Immature natural killer cell (primary cell): ENCODE measurements around the gene CSNK1G3. TPM values are rescaled to one million over a fixed set of nuclear protein-coding genes. Genes with fewer than 3 reads are reported as not detected.

Experiments used
- DNase-seq, 3 donors: peaks; one replicate each; pipeline ENCODE4 v3.0.0; 2022; ENCODE audit warnings: mixed read lengths in 1 of 3
- H3K27ac Mint-ChIP-seq, 6 donors: one replicate each; pipeline ENCODE4 v1.8.0; 2020; ENCODE audit warnings: mixed read lengths in 6 of 6, mild to moderate bottlenecking in 5 of 6, inconsistent platforms in 4 of 6, moderate library complexity in 3 of 6
- H3K27me3 Mint-ChIP-seq, 3 donors: one replicate each; pipeline ENCODE4 v1.8.0; 2020 to 2021; ENCODE audit warnings: low read depth in 3 of 3, mild to moderate bottlenecking in 3 of 3, mixed read lengths in 3 of 3, moderate library complexity in 3 of 3, inconsistent platforms in 1 of 3
- H3K36me3 Mint-ChIP-seq, 3 donors: one replicate each; pipeline ENCODE4 v1.8.0; 2020; ENCODE audit warnings: mixed read lengths in 3 of 3, inconsistent platforms in 2 of 3, mild to moderate bottlenecking in 2 of 3
- H3K4me1 Mint-ChIP-seq, 2 donors: one replicate each; pipeline ENCODE4 v1.8.0; 2020; ENCODE audit warnings: inconsistent platforms in 2 of 2, mild to moderate bottlenecking in 2 of 2, mixed read lengths in 2 of 2, moderate library complexity in 1 of 2
- H3K4me3 Mint-ChIP-seq, 5 donors: one replicate each; pipeline ENCODE4 v1.8.0; 2020; ENCODE audit warnings: mild to moderate bottlenecking in 5 of 5, mixed read lengths in 5 of 5, inconsistent platforms in 3 of 5, moderate library complexity in 3 of 5
- H3K9me3 Mint-ChIP-seq, 6 donors: one replicate each; pipeline ENCODE4 v1.8.0; 2020; ENCODE audit warnings: mild to moderate bottlenecking in 6 of 6, mixed read lengths in 6 of 6, inconsistent platforms in 4 of 6, moderate library complexity in 3 of 6
- polyA plus RNA-seq, 3 donors: library from polyadenylated mRNA; unstranded; fragments of 300-500 nt; fragmentation: Illumina TruSeq; gene quantifications; one replicate each; pipeline ENCODE4 v1.2.3, GENCODE V29; 2021

Gene CSNK1G3
- polyA plus RNA-seq, 3 donors from 2014 or later, result 28.7 to 44.9 (median 36.2) TPM

- Mint-ChIP-seq H3K9me3 (no peaks in the 10 kb centered on the region), H3K27ac (peak overlapping the region in 1 of 6 donors; percentile 49), H3K36me3 (peaks cover 4 to 10% (median 8%) of the 10 kb centered on the region in 3 donors), H3K4me3 (no peak overlapping the region), H3K4me1 (peaks cover 20 to 43% of the 10 kb centered on the region in 2 donors), H3K27me3 (peaks cover 0 to 3% (median 0%) of the 10 kb centered on the region in 3 donors)
- no peak for DNase-seq
Measured at GRCh38 chr5:123554601-123555000, 42.6 kb downstream of the CSNK1G3 start.

DNA sequence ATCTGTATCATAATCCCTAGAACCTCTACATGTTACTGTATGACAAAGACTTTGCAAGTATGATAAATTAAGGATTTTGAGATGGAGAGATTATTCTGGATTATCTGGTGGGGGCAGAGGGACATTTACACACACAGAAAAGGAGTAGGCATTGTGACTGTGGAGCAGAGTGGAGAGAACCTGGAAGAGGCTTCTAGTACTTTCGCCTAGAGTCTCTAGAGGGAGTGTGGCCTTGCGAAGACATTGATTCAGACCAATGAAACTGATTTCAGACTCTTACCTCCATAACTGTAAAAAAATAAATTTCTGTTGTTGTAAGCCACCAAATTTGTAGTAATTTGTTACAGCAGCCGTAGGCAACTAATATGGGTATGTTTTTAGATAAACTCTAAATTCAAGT, 45.9 kb downstream of the CSNK1G3 start:
- H3K27me3 Mint-ChIP-seq, result peaks cover 0 to 3% (median 0%) of the 10 kb centered on the region in 3 donors
- H3K4me3 Mint-ChIP-seq, result no peak overlapping the region
- peak overlapping the region in 1 of 6 donors; percentile 0 for H3K27ac Mint-ChIP-seq
- no peaks in the 10 kb centered on the region for H3K9me3 Mint-ChIP-seq
- H3K4me1 Mint-ChIP-seq, result peaks cover 12 to 36% of the 10 kb centered on the region in 2 donors
- no peak for DNase-seq
- peaks cover 4 to 15% (median 10%) of the 10 kb centered on the region in 3 donors for H3K36me3 Mint-ChIP-seq

- peaks cover 20 to 44% of the 10 kb centered on the region in 2 donors for H3K4me1 Mint-ChIP-seq
- H3K27ac Mint-ChIP-seq, result peak overlapping the region in 2 of 6 donors; percentile 2 to 19
- H3K36me3 Mint-ChIP-seq, result peaks cover 4 to 15% (median 10%) of the 10 kb centered on the region in 3 donors
- H3K4me3 Mint-ChIP-seq, result no peak overlapping the region
- DNase-seq, result no peak
- peaks cover 0 to 3% (median 0%) of the 10 kb centered on the region in 3 donors for H3K27me3 Mint-ChIP-seq
- no peaks in the 10 kb centered on the region for H3K9me3 Mint-ChIP-seq
Measured at GRCh38 chr5:123558762-123559433, 46.9 kb downstream of the CSNK1G3 start.

- no peak for DNase-seq
- Mint-ChIP-seq H3K9me3 (no peaks in the 10 kb centered on the region), H3K36me3 (peaks cover 4 to 15% (median 10%) of the 10 kb centered on the region in 3 donors), H3K4me1 (peaks cover 24 to 44% of the 10 kb centered on the region in 2 donors), H3K27me3 (no peaks in the 10 kb centered on the region), H3K4me3 (no peak overlapping the region), H3K27ac (peak overlapping the region in 1 of 6 donors; percentile 19)
Measured at GRCh38 chr5:123559434-123559775, 47.4 kb downstream of the CSNK1G3 start.

- peak overlapping the region in 1 of 6 donors; percentile 41 for H3K27ac Mint-ChIP-seq
- peaks cover 4 to 19% (median 9%) of the 10 kb centered on the region in 3 donors for H3K36me3 Mint-ChIP-seq
- H3K9me3 Mint-ChIP-seq, result no peaks in the 10 kb centered on the region
- no peaks in the 10 kb centered on the region for H3K27me3 Mint-ChIP-seq
- peaks cover 33 to 43% of the 10 kb centered on the region in 2 donors for H3K4me1 Mint-ChIP-seq
- DNase-seq, result no peak
- no peak overlapping the region for H3K4me3 Mint-ChIP-seq
Measured at GRCh38 chr5:123561230-123561629, 49.3 kb downstream of the CSNK1G3 start.

DNA sequence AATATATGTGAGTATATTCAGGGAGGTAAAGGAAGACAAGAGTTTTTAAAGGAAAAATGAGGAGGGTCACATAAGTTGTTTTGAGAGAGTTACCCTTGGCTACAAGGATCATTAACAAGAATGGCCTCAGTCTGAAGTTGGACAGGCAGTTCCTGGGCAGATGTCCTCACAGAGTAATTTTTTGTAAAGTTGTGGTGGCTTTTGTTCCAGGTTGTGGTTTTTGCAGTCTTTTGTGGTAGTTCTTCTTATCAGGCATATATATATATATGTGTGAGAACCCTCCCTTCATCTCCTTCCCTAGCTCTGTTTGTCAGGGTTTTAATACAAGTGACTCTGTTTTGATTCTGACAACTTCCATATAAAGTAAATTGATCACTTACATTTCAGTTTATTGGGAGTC, 60.0 kb downstream of the CSNK1G3 start:
- Mint-ChIP-seq H3K36me3 (peaks cover 0 to 18% (median 5%) of the 10 kb centered on the region in 3 donors), H3K27ac (peak overlapping the region; percentile 9 to 89 (median 78)), H3K4me3 (peak overlapping the region; percentile 44 to 74 (median 59)), H3K27me3 (peaks cover 0 to 1% (median 0%) of the 10 kb centered on the region in 3 donors), H3K4me1 (peaks cover 36 to 50% of the 10 kb centered on the region in 2 donors), H3K9me3 (peaks cover 0 to under 1% (median 0%) of the 10 kb centered on the region in 6 donors)
- peak; percentile 32 to 37 (median 37) for DNase-seq

DNA sequence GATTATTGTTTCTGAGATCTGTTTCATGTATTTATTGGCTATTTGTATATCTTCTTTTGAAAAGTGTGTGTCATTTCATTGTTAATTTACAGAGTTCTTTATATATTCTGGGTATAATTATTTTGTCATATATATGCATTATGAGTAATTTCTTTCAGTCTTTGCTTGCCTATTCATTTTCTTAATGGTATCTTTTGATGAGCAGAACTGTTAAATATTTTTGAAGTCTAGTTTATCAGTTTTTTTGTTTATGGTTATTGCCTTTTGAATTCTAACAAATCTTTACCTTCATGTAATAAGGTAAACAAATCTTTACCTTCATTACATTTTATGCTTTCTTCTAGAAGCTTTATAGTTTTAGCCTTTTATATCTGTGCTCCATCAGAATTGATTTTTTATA, 66.4 kb downstream of the CSNK1G3 start:
- peak overlapping the region in 1 of 6 donors; percentile 8 for H3K27ac Mint-ChIP-seq
- H3K4me3 Mint-ChIP-seq, result no peak overlapping the region
- no peaks in the 10 kb centered on the region for H3K9me3 Mint-ChIP-seq
- H3K4me1 Mint-ChIP-seq, result peaks cover 6 to 7% of the 10 kb centered on the region in 2 donors
- H3K36me3 Mint-ChIP-seq, result peaks cover 13 to 32% (median 19%) of the 10 kb centered on the region in 3 donors
- DNase-seq, result no peak
- no peaks in the 10 kb centered on the region for H3K27me3 Mint-ChIP-seq

GRCh38 chr5:123579410-123579809, 67.4 kb downstream of the CSNK1G3 start:
- peaks cover 13 to 32% (median 19%) of the 10 kb centered on the region in 3 donors for H3K36me3 Mint-ChIP-seq
- H3K27me3 Mint-ChIP-seq, result no peaks in the 10 kb centered on the region
- H3K4me3 Mint-ChIP-seq, result no peak overlapping the region
- H3K27ac Mint-ChIP-seq, result no peak overlapping the region
- no peak for DNase-seq
- no peaks in the 10 kb centered on the region for H3K9me3 Mint-ChIP-seq
- peaks cover 0 to 2% of the 10 kb centered on the region in 2 donors for H3K4me1 Mint-ChIP-seq

- no peak overlapping the region for H3K27ac Mint-ChIP-seq
- no peaks in the 10 kb centered on the region for H3K27me3 Mint-ChIP-seq
- H3K9me3 Mint-ChIP-seq, result no peaks in the 10 kb centered on the region
- H3K4me3 Mint-ChIP-seq, result no peak overlapping the region
- peaks cover 0 to 7% of the 10 kb centered on the region in 2 donors for H3K4me1 Mint-ChIP-seq
- DNase-seq, result no peak
- peaks cover 15 to 18% (median 17%) of the 10 kb centered on the region in 3 donors for H3K36me3 Mint-ChIP-seq
Measured at GRCh38 chr5:123582550-123583285, 70.7 kb downstream of the CSNK1G3 start.

DNA sequence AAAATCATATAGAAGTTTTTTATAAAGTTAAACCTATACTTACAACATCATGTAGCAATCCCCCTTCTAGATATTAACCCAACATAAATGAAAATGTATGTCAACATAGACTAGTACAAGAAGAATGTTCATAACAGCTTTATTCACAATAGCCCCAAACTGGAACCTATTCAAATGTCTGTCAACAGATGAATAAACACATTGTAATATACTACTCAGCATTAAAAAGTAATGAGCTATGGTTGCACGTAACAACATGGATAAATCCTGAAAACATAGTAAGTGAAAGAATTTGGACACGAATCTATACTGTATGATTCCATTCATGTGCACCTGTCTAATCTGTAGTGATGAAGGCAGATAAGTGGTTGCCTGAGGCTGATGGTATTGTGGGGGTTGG, 73.9 kb downstream of the CSNK1G3 start:
- peaks cover 3 to 16% (median 7%) of the 10 kb centered on the region in 3 donors for H3K36me3 Mint-ChIP-seq

DNA sequence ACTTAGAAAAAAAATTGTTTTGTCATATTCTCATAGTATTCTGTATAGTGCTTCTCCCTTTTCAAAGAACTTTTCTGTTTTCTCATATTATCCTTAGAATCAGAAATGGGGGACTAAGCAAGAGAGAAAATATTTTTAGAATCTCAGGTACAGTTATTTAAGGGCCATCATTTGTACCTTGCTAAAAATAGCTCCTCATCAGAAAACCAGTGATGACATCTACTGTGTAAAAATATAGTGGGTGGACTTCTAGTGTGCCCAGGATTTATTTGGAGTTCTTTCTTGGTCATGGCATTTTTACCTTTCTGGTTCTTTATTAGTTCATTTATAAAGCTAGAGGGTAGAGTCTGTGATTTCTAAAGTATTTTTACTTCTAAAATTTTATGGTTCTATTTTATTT, 82.5 kb downstream of the CSNK1G3 start:
- peaks cover 2 to 10% of the 10 kb centered on the region in 2 donors for H3K4me1 Mint-ChIP-seq
- H3K27me3 Mint-ChIP-seq, result no peaks in the 10 kb centered on the region
- DNase-seq, result no peak
- H3K4me3 Mint-ChIP-seq, result no peak overlapping the region
- no peaks in the 10 kb centered on the region for H3K9me3 Mint-ChIP-seq
- peak overlapping the region in 2 of 6 donors; percentile 3 to 39 for H3K27ac Mint-ChIP-seq
- peaks cover 18 to 39% (median 22%) of the 10 kb centered on the region in 3 donors for H3K36me3 Mint-ChIP-seq

More for the DNA sequence above, 73.9 kb downstream of the CSNK1G3 start:
- no peak for DNase-seq
- H3K9me3 Mint-ChIP-seq, result no peaks in the 10 kb centered on the region
- no peak overlapping the region for H3K27ac Mint-ChIP-seq
- H3K4me1 Mint-ChIP-seq, result peaks cover 5 to 15% of the 10 kb centered on the region in 2 donors
- H3K27me3 Mint-ChIP-seq, result no peaks in the 10 kb centered on the region
- H3K4me3 Mint-ChIP-seq, result no peak overlapping the region

DNA sequence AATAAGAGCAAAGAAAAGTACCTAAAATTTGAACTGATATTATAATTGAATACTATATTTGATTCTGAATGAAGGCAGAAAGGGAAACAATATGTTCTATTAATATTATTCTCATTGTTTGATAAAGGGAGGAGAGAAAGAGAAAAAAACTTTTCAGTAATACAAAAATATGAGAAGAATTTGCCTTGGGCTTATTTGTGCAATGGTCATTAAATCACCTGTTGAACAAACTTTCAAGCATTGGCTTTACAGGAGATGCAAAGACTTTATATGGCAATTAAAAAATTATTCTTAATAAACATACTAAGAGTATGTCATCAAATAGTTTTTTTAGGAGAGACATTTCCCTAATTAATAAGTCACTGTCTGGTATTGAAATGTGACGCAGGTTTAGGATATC, 85.0 kb downstream of the CSNK1G3 start:
- no peaks in the 10 kb centered on the region for H3K27me3 Mint-ChIP-seq
- H3K36me3 Mint-ChIP-seq, result peaks cover 15 to 35% (median 20%) of the 10 kb centered on the region in 3 donors
- peaks cover 0 to 6% of the 10 kb centered on the region in 2 donors for H3K4me1 Mint-ChIP-seq
- no peaks in the 10 kb centered on the region for H3K9me3 Mint-ChIP-seq
- no peak overlapping the region for H3K4me3 Mint-ChIP-seq
- no peak overlapping the region for H3K27ac Mint-ChIP-seq
- DNase-seq, result no peak

GRCh38 chr5:123598028-123598689, 86.2 kb downstream of the CSNK1G3 start:
- Mint-ChIP-seq H3K27ac (peak overlapping the region in 1 of 6 donors; percentile 5), H3K4me1 (peaks cover 0 to 6% of the 10 kb centered on the region in 2 donors), H3K27me3 (no peaks in the 10 kb centered on the region), H3K9me3 (no peaks in the 10 kb centered on the region), H3K36me3 (peaks cover 10 to 27% (median 17%) of the 10 kb centered on the region in 3 donors), H3K4me3 (no peak overlapping the region)
- no peak for DNase-seq
